ENCODE measurements around the gene PPP1R9B.

The PPP1R9B gene

DNA sequence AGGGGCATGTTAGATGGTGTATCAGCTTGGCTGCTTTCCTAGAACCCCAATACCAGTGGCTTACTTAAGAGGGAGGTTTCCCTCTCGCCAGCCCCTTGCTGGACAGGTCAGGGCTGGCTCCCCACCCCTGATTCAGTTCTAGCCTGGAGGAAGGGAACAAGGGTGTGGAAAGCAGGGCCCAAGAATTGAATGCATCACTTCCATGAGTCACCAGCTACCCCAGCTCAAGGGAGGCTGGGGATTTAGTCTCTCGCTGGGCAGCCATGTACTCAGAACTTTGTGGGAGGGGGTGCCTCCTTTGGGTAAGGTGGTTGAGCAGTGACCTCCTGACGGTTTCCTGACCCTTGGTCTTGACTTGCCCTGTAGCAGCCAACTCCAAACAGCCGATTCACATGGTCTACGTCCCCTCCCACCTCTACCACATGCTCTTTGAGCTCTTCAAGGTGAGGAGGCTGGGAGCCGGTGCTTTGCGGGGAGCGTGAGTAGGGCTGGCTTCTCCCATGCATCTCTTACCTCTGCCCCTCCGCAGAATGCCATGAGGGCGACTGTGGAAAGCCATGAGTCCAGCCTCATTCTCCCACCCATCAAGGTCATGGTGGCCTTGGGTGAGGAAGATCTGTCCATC, 42.6 kb downstream of the PPP1R9B start:
- Histone ChIP-seq H3K36me3 (no peaks in the 10 kb centered on the region), H3K4me1 (ENCODE audit: control insufficient read depth in 1 of 2, insufficient read depth in 1 of 2, low read depth in 1 of 2, low read length in 1 of 2) (no peaks in the 10 kb centered on the region), H3K27ac (no peak overlapping the region), H3K4me3 (ENCODE audit: low read depth in 1 of 2, low read length in 1 of 2) (no peak overlapping the region), H3K9me3 (no peaks in the 10 kb centered on the region), H3K27me3 (no peaks in the 10 kb centered on the region)
- TF ChIP-seq, protein P1, sequence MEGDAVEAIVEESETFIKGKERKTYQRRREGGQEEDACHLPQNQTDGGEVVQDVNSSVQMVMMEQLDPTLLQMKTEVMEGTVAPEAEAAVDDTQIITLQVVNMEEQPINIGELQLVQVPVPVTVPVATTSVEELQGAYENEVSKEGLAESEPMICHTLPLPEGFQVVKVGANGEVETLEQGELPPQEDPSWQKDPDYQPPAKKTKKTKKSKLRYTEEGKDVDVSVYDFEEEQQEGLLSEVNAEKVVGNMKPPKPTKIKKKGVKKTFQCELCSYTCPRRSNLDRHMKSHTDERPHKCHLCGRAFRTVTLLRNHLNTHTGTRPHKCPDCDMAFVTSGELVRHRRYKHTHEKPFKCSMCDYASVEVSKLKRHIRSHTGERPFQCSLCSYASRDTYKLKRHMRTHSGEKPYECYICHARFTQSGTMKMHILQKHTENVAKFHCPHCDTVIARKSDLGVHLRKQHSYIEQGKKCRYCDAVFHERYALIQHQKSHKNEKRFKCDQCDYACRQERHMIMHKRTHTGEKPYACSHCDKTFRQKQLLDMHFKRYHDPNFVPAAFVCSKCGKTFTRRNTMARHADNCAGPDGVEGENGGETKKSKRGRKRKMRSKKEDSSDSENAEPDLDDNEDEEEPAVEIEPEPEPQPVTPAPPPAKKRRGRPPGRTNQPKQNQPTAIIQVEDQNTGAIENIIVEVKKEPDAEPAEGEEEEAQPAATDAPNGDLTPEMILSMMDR (IDR thresholded peaks at IDR 0.05): no peak

DNA sequence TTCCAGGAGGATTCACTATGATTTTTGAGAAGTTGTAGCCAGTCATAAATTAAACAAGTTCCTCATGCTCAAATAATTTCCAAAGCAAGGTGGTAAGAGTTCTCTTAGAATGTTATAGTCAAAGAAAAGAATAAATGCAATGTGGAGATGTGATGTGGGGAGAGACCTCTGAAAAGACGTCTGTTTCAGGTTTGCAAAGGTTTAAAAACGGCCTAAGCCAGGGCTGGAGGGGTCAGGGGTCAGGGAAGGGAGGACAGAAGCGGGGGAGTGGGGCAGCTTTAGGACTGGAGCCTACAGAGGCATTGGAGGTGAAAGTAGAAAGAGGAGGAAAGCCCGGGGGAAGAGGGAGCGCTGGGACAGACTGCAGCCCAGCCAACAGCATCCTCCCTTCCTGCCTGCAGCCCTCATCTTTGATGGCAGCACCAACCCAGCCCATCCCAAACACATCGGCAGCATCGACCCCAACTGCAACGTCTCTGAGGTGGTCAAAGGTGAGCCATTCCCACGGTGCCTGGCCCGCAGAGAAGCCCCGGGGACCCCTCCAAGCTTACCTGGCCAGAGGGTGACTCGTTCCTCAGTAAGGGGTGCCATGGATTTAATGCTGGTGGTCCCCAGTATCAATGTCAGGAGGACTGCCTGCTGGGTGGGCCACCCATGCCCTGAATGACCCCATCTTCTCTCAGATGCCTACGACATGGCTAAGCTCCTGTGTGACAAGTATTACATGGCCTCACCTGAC, 43.9 kb downstream of the PPP1R9B start:
- no peaks in the 10 kb centered on the region for H3K27me3 ChIP-seq
- H3K27ac ChIP-seq: no peak overlapping the region
- no peaks in the 10 kb centered on the region for H3K36me3 ChIP-seq
- TF ChIP-seq, protein P1 (IDR thresholded peaks at IDR 0.05): no peak
- H3K4me3 ChIP-seq (ENCODE audit: low read depth in 1 of 2, low read length in 1 of 2): no peak overlapping the region
- no peaks in the 10 kb centered on the region for H3K4me1 ChIP-seq (ENCODE audit: control insufficient read depth in 1 of 2, insufficient read depth in 1 of 2, low read depth in 1 of 2, low read length in 1 of 2)
- no peaks in the 10 kb centered on the region for H3K9me3 ChIP-seq

DNA sequence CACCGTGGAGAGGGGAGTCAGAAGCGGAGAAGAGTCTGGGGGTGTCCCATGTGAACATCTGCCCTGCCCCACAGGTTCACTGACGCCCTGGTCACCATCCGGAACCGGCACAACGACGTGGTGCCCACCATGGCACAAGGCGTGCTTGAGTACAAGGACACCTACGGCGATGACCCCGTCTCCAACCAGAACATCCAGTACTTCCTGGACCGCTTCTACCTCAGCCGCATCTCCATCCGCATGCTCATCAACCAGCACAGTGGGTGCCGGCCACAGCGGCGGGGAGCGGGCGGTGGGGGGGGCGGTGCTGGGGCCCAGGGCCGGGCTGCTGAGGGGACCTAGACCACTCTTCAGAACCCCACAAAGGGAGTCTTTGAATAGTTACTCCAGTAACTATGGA, 44.7 kb downstream of the PPP1R9B start:
- Histone ChIP-seq H3K27me3 (no peaks in the 10 kb centered on the region), H3K9me3 (no peaks in the 10 kb centered on the region), H3K4me1 (ENCODE audit: control insufficient read depth in 1 of 2, insufficient read depth in 1 of 2, low read depth in 1 of 2, low read length in 1 of 2) (no peaks in the 10 kb centered on the region), H3K27ac (no peak overlapping the region), H3K36me3 (no peaks in the 10 kb centered on the region), H3K4me3 (ENCODE audit: low read depth in 1 of 2, low read length in 1 of 2) (no peak overlapping the region)
- TF ChIP-seq, protein P1 (IDR thresholded peaks at IDR 0.05): no peak

DNA sequence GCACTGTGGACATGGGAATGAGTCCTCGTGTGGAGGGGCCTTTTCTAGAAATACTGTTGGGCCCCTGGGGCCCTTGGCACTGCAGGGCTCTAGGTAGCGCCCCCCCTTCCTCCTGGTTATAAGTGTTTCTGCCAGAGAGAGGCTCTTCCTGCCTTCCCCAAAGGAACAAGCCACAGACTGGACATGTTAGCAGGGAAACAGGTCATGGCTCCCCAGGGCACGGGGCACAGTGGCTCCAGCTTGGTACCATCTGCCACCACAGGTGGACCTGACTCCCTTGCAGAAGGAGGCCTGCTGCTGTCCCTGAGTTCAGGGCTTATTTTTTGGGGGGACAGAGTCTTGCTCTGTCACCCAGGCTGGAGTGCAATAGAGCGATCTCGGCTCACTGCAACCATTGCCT, 46.5 kb downstream of the PPP1R9B start:
- Histone ChIP-seq H3K4me1 (ENCODE audit: control insufficient read depth in 1 of 2, insufficient read depth in 1 of 2, low read depth in 1 of 2, low read length in 1 of 2) (no peaks in the 10 kb centered on the region), H3K27ac (no peak overlapping the region), H3K27me3 (no peaks in the 10 kb centered on the region), H3K4me3 (ENCODE audit: low read depth in 1 of 2, low read length in 1 of 2) (no peak overlapping the region), H3K36me3 (no peaks in the 10 kb centered on the region), H3K9me3 (no peaks in the 10 kb centered on the region)
- TF ChIP-seq, protein P1 (IDR thresholded peaks at IDR 0.05): no peak

DNA sequence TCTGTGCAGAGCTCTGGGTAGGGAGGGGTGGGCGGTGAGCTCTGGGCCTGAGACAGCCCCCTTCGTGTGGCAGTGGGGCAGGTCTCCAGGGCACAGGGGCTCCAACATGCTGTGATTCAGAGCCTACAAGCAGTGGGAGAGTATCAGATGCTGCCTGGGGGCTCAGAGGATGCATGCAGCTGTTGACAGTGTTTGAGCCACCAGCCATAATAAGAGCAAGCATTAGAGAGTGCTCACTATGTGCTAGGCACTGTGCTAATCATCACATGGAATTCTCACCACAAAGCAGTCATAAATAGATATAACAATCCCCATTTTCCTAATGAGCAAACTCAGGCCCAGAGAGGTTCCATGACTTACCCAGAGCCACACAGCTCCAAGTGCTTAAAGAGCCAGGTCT, 47.2 kb downstream of the PPP1R9B start:
- Histone ChIP-seq H3K36me3 (no peaks in the 10 kb centered on the region), H3K4me1 (ENCODE audit: control insufficient read depth in 1 of 2, insufficient read depth in 1 of 2, low read depth in 1 of 2, low read length in 1 of 2) (no peaks in the 10 kb centered on the region)

More for the DNA sequence above, 47.2 kb downstream of the PPP1R9B start:
- H3K27me3 ChIP-seq: no peaks in the 10 kb centered on the region
- H3K4me3 ChIP-seq (ENCODE audit: low read depth in 1 of 2, low read length in 1 of 2): no peak overlapping the region
- TF ChIP-seq, protein P1 (IDR thresholded peaks at IDR 0.05): no peak
- H3K27ac ChIP-seq: no peak overlapping the region
- no peaks in the 10 kb centered on the region for H3K9me3 ChIP-seq

Measured in neutrophil (primary cell).